GM18951 (cell line): ENCODE measurements around the gene SH3PXD2B.

Experiments used
- POLR2A ChIP-seq: IDR thresholded peaks from 4 replicates; pipeline ENCODE4 v1.6.1; 2011; ENCODE audit warnings: mild to moderate bottlenecking; ENCODE audit not compliant: insufficient read length, insufficient read depth; ENCODE audit errors: extremely low read depth
- in situ Hi-C: fragments of 300-500 bp; cut with MboI; formaldehyde crosslinking; loops from one replicate; pipeline ENCODE4 v1.12.0; 2022; ENCODE audit warnings: low sequenced_read_pairs, mixed read lengths, inconsistent platforms; ENCODE audit not compliant: unreplicated experiment

The SH3PXD2B gene

GRCh38 chr5:172436078-172436878 lies 18.0 kb downstream of the SH3PXD2B start:
- TF ChIP-seq POLR2A = no peak
- in situ Hi-C loops = no loop called here

- no peak for TF ChIP-seq POLR2A
- in situ Hi-C loops = no loop called here
Measured at GRCh38 chr5:172435362-172436077, 18.8 kb downstream of the SH3PXD2B start.

GRCh38 chr5:172434251-172434650 lies 20.1 kb downstream of the SH3PXD2B start:
- no peak for TF ChIP-seq POLR2A
- in situ Hi-C loops = no loop called here

- TF ChIP-seq POLR2A = no peak
- in situ Hi-C loops = no loop called here
Measured at GRCh38 chr5:172433513-172433912, 20.8 kb downstream of the SH3PXD2B start.

GRCh38 chr5:172433071-172433470 lies 21.3 kb downstream of the SH3PXD2B start:
- TF ChIP-seq POLR2A = no peak
- in situ Hi-C loops = no loop called here

- TF ChIP-seq POLR2A = no peak
- in situ Hi-C loops = no loop called here
Measured at GRCh38 chr5:172430354-172430753, 24.0 kb downstream of the SH3PXD2B start.

- in situ Hi-C loops = no loop called here
- no peak for TF ChIP-seq POLR2A
Measured at GRCh38 chr5:172429201-172429940, 25.0 kb downstream of the SH3PXD2B start.

GRCh38 chr5:172428224-172429166 lies 25.8 kb downstream of the SH3PXD2B start:
- no peak for TF ChIP-seq POLR2A
- in situ Hi-C loops = no loop called here

- no peak for TF ChIP-seq POLR2A
- in situ Hi-C loops = no loop called here
Measured at GRCh38 chr5:172427202-172427601, 27.1 kb downstream of the SH3PXD2B start.

- no peak for TF ChIP-seq POLR2A
- in situ Hi-C loops = no loop called here
Measured at GRCh38 chr5:172426086-172426485, 28.2 kb downstream of the SH3PXD2B start.

- in situ Hi-C loops = no loop called here
- TF ChIP-seq POLR2A = no peak
Measured at GRCh38 chr5:172425402-172425801, 28.9 kb downstream of the SH3PXD2B start.

- in situ Hi-C loops = no loop called here
- no peak for TF ChIP-seq POLR2A
Measured at GRCh38 chr5:172424808-172425207, 29.5 kb downstream of the SH3PXD2B start.
